ENCODE results near the gene PDSS2. TPM values are rescaled to one million over a fixed set of nuclear protein-coding genes. Genes with fewer than 3 reads are reported as not detected.
A peak's percentile ranks its signal among the peaks of the same experiment; 100 is the strongest.

Gene PDSS2
- total and polyA plus RNA-seq, 9 of the 15 experiments (the other 6 are each of a cell fraction or from before 2014, with no cell fraction given) = 5.8 to 21.1 (median 12.0) TPM

GRCh38 chr6:107275330-107275865 is 184.0 kb downstream of the PDSS2 start (continued):
- TF ChIP-seq RCOR1 (IDR thresholded peaks at IDR 0.05; ENCODE audit: borderline replicate concordance in 1 of 2, low read depth in 2 of 2, low read length in 2 of 2) (peak in 1 of 2 experiments; percentile 70; a peak in 1 of 4 replicates), EP300 (IDR thresholded peaks at IDR 0.05; ENCODE audit: low read length) (peak; percentile 84), CC2D1A (IDR thresholded peaks at IDR 0.05) (peak; percentile 93), FOXK2 (conservative IDR thresholded peaks at IDR 0.05 in 1 of 2, IDR thresholded peaks at IDR 0.05 in 1 of 2; ENCODE audit: low read depth in 2 of 2) (peak; percentile 98 to 99), AFF4 (CRISPR knock-in tag; IDR thresholded peaks at IDR 0.05) (no peak), TEAD4 (IDR thresholded peaks at IDR 0.05; ENCODE audit: low read length) (peak; percentile 92), TEAD4 (CRISPR knock-in tag; IDR thresholded peaks at IDR 0.05; ENCODE audit: borderline replicate concordance) (no peak), CTBP1 (IDR thresholded peaks at IDR 0.05; ENCODE audit: borderline replicate concordance) (peak; percentile 57; the same call in 1 of the 2 replicates), MYC (IDR thresholded peaks at IDR 0.05; ENCODE audit: low read depth, low read length) (peak; percentile 51; the same call in 1 of the 2 replicates), MYC (CRISPR knock-in tag; IDR thresholded peaks at IDR 0.05; ENCODE audit: borderline replicate concordance, low read depth) (no peak), RBBP5 (IDR thresholded peaks at IDR 0.05; ENCODE audit: borderline replicate concordance, insufficient read depth, low read length, poor library complexity, severe bottlenecking) (no peak), ZBED1 (IDR thresholded peaks at IDR 0.05) (no peak), ARNT (IDR thresholded peaks at IDR 0.05) (peak in 1 of 2 experiments; percentile 88; a peak in 1 of 4 replicates), CEBPB (tag; IDR thresholded peaks at IDR 0.05) (peak; percentile 79), TAF1 (IDR thresholded peaks at IDR 0.05; ENCODE audit: control insufficient read depth, extremely low read depth, insufficient read depth, low read length, severe bottlenecking) (no peak), NR2C2 (CRISPR knock-in tag; IDR thresholded peaks at IDR 0.05) (no peak), NR2C2 (tag; IDR thresholded peaks at IDR 0.05) (peak; percentile 78), NFYB (IDR thresholded peaks at IDR 0.05; ENCODE audit: extremely low read depth, insufficient read length) (peak; percentile 55), CHAMP1 (IDR thresholded peaks at IDR 0.05) (peak; percentile 96), HMBOX1 (IDR thresholded peaks at IDR 0.05) (peak; percentile 73; the same call in 1 of the 2 replicates), TCF3 (CRISPR knock-in tag; IDR thresholded peaks at IDR 0.05) (peak; percentile 91), NBN (IDR thresholded peaks at IDR 0.05; ENCODE audit: low read depth) (0 out of 2 replicates have a peak, but pooled peaks have one; percentile 31), RBM25 (IDR thresholded peaks at IDR 0.05; ENCODE audit: low read depth, low read length, severe bottlenecking) (peak; percentile 91)
